ENCODE data around the gene CTSW.

DNA sequence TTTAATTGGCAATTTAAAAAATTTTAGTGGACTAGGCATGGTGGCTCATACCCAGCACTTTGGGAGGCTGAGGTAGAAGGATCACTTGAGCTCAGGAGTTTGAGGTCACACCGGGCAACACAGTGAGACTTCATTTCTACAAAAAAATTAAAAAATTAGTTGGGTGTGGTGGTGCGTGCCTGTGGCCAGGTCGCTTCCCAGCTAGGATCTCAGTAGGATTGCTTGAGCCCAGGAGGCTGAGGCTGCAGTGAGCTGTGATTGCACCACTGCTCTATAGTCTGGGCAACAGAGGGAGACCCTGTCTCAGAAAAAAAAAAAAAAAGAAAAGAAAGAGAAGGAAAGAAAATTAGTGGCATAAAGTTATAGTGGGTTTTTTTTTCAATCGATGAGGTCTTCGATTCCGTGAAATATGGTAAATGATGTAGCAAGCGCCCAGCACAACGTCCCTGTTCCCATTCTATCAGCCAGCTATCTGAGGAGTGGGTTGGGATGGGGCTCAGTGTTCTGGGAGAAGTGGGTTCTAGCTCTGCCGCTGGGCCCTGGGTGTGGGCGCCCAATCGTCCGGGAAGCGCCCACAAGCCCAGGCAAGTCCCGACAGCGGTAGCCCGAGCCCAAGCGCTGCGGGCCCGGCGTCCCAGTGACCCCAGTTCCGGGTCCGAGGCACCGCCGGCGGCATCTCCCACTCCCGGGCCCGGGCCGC lies 19.2 kb downstream of the CTSW start:
- TF ChIP-seq FOSL2 (IDR thresholded peaks at IDR 0.05) (no peak), FOSL2 (CRISPR knock-in tag; IDR thresholded peaks at IDR 0.05) (no peak), CEBPB (IDR thresholded peaks at IDR 0.05) (no peak), POLR2A (IDR thresholded peaks at IDR 0.05; ENCODE audit: low read length) (no peak), BHLHE40 (IDR thresholded peaks at IDR 0.05; ENCODE audit: low read depth, low read length) (no peak), CHD4 (IDR thresholded peaks at IDR 0.05; ENCODE audit: borderline replicate concordance) (no peak), HDAC2 (IDR thresholded peaks at IDR 0.05) (no peak)
- TF ChIP-seq, protein P1, sequence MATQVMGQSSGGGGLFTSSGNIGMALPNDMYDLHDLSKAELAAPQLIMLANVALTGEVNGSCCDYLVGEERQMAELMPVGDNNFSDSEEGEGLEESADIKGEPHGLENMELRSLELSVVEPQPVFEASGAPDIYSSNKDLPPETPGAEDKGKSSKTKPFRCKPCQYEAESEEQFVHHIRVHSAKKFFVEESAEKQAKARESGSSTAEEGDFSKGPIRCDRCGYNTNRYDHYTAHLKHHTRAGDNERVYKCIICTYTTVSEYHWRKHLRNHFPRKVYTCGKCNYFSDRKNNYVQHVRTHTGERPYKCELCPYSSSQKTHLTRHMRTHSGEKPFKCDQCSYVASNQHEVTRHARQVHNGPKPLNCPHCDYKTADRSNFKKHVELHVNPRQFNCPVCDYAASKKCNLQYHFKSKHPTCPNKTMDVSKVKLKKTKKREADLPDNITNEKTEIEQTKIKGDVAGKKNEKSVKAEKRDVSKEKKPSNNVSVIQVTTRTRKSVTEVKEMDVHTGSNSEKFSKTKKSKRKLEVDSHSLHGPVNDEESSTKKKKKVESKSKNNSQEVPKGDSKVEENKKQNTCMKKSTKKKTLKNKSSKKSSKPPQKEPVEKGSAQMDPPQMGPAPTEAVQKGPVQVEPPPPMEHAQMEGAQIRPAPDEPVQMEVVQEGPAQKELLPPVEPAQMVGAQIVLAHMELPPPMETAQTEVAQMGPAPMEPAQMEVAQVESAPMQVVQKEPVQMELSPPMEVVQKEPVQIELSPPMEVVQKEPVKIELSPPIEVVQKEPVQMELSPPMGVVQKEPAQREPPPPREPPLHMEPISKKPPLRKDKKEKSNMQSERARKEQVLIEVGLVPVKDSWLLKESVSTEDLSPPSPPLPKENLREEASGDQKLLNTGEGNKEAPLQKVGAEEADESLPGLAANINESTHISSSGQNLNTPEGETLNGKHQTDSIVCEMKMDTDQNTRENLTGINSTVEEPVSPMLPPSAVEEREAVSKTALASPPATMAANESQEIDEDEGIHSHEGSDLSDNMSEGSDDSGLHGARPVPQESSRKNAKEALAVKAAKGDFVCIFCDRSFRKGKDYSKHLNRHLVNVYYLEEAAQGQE (IDR thresholded peaks at IDR 0.05): no peak
- TF ChIP-seq, protein P2, sequence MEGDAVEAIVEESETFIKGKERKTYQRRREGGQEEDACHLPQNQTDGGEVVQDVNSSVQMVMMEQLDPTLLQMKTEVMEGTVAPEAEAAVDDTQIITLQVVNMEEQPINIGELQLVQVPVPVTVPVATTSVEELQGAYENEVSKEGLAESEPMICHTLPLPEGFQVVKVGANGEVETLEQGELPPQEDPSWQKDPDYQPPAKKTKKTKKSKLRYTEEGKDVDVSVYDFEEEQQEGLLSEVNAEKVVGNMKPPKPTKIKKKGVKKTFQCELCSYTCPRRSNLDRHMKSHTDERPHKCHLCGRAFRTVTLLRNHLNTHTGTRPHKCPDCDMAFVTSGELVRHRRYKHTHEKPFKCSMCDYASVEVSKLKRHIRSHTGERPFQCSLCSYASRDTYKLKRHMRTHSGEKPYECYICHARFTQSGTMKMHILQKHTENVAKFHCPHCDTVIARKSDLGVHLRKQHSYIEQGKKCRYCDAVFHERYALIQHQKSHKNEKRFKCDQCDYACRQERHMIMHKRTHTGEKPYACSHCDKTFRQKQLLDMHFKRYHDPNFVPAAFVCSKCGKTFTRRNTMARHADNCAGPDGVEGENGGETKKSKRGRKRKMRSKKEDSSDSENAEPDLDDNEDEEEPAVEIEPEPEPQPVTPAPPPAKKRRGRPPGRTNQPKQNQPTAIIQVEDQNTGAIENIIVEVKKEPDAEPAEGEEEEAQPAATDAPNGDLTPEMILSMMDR (IDR thresholded peaks at IDR 0.05): no peak
- TF ChIP-seq, protein P3, sequence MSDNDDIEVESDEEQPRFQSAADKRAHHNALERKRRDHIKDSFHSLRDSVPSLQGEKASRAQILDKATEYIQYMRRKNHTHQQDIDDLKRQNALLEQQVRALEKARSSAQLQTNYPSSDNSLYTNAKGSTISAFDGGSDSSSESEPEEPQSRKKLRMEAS (IDR thresholded peaks at IDR 0.05): no peak
